GM18508 (cell line): Measurements from ENCODE around the gene CISTR.
"Not testable (repeated sequence)": the region's sequence is repeated elsewhere in the genome, so short reads cannot be mapped to it uniquely, and the experiment has no call there.

Source experiments
- ATAC-seq: cut with Tn5 transposase; IDR thresholded peaks from one replicate; pipeline ENCODE4 v1.9.1; 2021; ENCODE audit warnings: moderate number of reproducible peaks; ENCODE audit not compliant: insufficient read depth, unreplicated experiment

The CISTR gene

DNA sequence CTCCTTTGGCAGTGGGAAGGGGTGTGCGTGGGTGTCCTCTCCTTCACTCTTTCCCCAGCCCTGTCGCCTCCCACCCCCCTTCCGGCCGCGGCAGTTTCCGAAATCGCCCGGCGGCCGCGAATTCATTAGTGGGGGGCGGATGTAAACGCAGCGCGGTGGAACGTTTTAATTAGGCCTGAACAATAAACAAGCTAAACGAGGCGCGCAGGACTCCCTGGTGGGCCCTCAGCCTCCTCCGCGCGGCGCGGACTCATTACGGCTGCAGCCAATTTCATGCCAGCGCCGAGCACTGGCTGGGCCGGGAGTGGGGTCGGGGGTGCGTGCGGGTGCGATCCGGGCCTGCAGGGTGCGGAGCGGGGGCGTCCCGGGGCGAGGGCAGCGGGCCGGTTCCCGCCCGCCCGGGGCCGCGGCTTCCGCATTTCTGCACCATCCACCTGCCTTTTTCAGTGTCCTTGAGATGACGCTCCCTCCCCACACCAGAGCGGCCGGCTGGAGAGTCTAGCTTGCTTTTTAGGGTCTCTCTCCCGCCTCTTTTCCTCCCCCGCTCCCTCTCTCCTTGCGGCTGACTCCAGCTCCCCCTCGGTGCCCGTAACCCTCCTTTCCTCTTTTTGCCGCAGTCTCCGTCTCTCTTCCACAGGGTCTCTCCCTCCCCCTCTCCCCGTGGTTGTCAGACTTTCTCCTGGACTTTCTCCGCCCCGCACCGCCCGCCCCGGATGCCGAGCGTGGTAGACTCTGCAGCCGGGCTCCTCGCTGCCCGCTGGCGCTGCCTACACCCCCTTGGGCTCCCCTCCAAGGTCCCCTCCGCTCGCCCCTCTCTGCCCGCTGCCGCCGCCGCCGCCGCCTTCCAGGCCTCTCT lies at the start of gene CISTR:
TSS of gene CISTR (minus strand) at position 644 of the 856 bp plus-strand sequence.
- ATAC-seq, result no peak

DNA sequence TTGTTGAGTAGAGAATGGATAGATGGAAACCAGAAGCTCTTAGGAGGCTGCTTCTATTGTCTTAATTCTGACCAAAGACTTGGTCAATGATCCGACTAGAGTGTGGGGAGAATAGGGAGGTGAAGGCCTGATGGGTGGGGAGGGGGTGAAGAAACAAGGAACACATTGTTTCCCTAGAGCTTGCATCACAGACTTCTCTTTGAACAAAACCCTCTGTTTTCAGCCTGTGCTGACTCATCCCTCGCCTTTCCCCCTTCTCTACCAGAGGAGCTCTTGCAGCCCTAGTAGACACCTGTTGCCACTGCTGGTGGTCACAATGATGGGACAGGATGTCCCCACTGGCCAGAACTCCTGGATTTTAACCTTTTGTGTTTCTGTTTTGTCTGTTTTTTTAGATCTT lies 46.8 kb upstream of the CISTR start:
- ATAC-seq, result no peak

DNA sequence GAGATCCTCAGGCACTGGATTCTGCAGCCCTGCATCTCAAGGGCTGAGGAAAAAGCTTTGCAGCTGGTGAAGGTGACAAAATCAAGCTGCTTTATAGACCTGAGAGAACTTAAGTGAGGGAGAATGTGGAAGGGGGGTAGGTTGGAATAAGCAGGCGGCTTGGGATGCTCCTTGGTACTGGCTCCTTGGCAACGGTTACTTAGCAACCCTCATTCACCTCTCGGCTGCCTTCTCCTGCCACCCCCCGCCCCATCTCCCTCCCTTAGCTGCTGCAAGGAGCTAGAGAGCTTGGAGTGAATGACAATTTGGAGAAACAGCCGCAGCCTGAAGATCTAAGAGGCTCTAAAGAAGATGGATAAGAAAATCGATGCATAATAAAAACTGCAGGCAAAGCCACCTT lies 44.1 kb upstream of the CISTR start:
- no peak for ATAC-seq

DNA sequence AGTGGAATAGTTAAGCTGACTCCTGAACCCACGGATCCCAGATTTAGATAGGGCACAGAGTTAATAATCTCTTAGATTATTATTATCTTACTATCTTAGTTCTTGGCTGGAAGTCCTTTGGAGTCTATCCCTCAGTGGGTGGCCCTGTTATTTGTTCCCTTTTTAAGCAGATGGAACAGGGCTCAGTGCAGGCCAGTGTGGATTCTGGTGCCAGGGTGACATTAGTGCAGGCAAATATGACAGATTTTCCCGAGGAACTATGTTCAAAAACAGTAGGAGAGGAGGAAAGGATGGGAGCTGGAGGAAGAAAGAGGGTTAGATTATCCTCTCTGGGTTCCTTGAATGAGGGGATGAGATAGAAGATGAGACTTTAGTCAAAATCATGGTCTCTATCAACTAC lies 41.4 kb upstream of the CISTR start:
- no peak for ATAC-seq

DNA sequence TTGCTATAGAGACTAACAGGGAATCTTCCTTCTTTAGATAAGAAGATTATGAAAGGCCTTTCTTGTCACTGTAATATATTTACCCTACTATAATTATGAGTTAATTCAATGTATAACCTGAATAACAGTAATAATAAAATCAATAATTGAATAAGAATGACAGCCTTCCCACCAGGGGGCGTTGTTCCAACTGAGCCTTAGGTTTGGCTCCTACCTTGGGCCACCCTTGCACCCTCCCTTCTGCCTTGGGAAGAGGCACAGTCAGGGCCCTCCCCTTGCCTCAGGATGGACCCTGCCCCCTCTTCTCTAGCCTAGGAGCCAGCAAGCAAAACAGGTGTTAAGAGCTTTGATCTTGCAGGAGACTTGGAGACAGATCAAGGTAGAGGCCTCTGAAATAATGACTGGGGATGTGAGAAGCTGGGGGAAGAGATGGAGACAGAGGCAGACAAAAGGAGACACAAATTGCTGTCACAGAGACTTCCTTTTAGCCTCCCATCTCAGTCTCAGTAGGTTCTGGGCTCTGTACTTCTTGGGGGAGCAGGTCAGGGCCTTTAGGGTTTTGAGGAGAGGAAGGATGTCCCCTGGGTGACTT lies 40.1 kb upstream of the CISTR start:
- ATAC-seq, result no peak

DNA sequence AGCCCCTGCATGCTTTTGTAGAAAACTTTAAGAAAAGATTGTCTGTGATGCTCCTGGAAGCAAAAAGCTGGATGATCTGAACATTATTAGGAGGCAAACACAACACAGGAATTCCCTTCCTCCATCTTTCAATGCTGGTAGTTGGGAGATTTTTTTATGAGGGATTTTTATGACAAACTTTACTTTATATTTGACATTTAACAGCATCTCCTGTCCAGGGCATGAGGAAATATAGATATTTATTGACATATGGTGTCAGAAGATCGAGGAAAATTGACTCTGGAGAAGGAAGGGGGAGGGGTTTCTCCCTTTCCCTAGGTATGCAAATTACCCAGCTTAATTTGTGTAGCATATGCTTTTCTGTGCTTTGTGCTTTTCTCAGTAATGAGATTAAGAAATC lies 37.8 kb upstream of the CISTR start:
- ATAC-seq, result no peak

DNA sequence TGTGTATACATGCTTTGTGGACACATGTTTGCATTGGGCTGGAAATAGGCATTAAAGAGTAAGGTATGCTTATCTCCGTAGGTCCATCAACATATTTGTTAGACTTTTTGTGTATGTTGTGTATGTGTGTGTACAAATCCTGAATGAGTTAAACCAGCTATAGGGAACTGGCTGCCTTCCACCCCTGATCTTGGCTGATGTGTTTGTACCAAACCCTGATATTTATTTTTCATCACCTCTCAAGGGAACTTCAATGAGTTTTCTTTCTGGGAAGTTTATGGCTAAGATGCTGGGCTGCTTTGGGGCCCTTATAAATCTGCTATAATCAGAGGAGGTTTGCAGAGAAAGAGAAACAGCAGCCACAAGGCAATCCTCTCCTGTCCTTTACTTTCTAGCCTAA lies 37.1 kb upstream of the CISTR start:
- no peak for ATAC-seq

DNA sequence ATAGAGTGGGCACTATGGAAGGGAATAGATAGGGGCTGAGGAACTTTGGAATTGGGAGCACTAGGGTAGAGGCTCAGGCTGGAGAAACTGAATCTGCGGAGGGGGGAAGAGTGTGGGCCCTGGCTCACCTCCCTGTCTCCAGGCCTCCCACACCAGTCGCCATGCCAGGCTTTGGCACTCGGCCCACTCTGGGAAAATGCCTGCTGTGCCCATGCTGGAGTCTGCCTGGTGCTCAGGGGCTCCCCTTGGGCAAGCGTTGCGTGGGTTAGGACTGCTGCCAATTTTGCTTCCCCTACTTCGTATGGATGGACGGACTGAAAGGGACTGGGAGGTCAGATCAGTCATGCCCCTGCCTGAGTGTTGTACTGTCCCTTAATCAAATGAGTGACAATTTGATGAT lies 34.6 kb upstream of the CISTR start:
- no peak for ATAC-seq

DNA sequence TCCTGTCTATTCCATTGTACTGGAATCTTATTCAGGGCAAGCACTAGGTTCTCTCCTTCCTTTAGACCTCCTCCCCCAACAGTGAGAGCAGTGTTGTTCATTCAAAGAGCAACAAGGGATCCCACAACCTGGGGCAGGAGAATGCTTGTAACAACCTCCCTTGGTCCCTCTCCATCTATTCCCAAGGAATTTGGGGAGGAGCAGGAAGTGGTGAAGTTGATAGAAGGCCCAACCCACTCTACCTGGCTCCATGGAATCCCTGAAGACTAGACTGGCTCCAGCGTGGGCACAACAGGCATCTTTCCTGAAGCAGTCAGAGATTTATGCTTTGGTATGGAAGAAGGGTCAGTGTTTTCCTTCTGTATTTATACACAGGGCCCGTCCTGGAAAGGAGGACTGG lies 33.4 kb upstream of the CISTR start:
- no peak for ATAC-seq

DNA sequence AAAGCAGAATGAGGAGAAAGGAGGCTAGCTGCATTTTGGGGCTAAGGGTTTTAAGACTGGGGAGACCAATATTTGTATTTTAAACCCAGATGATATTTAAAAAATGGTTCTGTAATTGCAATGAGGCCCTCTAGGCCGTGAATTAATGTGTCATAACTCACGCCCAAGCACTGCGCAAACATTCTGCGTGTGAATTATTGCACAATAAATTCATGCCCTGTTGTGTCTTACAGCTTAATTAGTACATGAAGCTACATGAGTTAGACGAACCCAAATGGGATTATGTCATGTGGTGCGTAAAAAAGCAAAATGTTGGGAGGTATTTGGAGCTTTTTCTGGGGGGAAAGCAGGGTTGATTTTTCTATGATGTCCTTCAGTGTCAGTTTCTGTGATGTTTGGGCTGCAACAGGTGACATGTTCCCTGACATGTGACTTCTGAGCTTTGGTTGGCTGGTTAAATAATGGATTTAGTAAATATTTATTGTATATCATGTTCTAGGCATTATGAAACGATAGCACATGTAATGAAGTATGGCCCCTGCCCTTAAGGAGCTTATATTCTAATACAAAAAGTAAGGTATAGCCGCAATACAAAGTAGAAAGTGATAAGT lies 30.4 kb upstream of the CISTR start:
- ATAC-seq, result no peak

DNA sequence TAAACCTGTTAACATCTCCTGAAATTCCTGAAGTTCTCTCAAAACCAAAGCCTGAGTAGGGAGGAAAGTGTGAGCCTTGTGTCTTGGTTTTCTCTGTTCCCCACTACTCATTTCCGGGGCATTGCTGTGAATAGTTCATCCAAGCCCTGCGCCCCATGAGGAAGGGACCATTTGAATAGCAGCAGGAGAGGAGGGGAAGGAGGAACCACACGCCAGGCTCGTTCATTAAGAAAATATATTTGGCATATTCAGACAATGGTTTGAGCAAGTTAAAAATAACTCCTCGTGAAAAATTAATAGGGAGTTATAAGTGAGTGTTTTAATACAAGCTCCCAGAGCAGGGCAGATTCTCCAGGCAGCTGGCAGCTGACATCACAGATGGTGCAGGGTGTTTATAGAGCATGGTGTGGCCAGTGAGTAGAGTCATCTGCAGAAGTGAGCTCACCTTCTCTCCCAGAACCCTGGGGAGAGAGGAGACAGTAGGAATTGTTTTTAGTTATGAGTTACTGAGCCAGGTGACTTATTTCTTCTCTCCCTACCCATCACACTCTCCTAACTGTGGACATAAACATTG lies 29.5 kb upstream of the CISTR start:
- no peak for ATAC-seq

DNA sequence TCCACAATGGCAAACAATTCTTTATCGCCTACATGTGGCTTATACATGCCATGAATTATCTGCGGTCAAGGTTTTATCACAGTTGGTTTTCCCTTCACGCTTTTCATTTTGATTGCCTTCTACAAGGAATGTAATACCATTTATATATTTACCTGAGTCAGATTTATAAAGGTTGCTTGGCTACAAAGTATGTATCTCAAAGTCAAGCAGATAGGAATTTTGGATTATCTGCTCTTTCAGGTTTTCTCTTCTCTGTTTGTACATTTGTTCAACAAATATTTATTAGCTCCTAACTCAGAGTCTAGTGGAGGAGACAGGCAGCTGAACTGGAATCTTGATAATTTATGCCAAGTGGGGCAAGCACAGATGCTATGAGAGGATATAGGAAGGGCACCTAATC lies 28.5 kb upstream of the CISTR start:
- no peak for ATAC-seq

DNA sequence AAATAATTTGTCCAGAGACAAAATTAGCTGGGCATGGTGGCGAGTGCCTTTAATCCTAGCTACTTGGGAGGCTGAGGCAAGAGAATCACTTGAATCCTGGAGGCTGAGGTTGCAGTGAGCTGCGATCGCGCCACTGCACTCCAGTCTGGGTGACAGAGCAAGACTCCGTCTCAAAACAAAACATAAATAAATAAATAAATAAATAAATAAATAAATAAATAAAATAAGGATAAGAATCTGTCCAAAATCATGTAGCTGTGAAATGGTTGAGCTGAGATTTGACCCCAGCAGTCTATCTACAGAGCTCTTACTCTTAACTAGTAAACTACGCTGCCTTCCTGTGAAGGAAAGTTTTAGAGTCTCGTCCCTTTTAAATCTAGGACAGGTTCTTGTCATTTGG lies 27.9 kb upstream of the CISTR start:
- ATAC-seq, result not testable (repeated sequence)

DNA sequence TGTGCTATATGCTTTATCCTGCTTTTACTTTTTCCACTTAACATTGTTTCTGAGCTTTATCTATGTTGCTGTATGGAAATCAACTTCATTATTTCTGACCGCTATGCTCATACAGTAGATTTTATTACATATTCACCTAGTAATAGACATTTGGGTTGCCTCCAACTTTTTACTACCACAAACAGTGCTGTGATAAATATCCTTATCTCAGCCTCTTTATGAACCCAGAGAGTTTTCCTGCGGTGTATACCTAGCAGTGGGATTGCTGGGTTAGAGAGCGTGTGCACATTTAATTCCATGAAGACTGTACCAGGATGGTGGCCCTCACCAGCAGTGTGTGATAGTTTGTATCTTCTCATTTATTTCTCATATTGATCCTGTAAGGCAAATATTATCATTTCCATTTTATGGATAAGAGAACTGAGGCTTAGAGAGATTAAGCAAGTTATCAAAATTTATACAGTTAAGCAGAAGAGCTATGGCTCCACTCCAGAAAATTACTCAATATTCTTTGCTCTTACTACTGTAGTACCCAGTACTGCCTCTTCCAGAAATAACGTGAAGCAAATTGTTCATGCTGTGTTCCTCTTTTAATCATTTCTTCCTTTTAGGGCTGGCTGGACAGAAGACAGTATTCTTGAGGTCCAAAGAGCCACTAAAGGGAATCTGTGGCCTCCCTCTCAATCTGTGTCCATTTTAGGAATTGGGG lies 26.3 kb upstream of the CISTR start:
- no peak for ATAC-seq

DNA sequence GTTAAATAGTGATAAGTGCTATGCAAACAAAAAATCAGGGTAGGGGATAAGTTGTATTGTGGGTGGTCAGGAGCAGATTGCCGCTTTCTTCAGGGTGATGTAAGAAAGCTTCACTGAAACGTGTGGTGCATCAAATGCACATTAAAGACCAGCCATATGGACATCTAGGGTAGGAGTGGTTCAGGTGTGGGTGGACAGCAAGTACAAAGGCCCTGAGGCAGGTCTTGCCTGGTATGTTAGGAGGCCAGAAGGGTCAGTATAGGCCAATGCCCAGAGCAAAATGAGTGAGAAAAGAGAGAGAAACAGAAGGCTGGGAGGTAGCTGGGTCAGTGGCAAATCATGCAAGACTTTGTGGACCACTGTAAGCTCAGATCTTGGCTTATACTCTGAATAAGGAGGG lies 25.6 kb upstream of the CISTR start:
- no peak for ATAC-seq

DNA sequence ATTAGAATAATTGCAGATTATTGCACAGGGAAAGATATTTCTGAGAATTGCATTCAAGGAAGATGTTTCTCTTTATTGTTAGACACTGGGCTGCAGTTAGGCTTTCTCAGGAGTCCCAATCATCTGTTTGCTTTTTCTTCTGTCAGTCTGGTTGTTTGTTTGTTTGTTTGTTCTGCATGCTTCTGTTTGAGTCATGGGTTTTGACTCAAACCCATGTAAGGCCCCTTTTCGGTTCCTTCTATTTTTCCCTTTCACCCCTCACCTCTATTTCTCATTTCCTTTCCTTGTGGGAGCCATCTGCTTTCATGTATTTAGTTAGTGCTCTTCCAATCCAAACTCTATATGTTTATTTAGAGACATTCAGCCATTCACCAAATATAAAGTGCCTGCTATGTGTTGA lies 25.1 kb upstream of the CISTR start:
- no peak for ATAC-seq

DNA sequence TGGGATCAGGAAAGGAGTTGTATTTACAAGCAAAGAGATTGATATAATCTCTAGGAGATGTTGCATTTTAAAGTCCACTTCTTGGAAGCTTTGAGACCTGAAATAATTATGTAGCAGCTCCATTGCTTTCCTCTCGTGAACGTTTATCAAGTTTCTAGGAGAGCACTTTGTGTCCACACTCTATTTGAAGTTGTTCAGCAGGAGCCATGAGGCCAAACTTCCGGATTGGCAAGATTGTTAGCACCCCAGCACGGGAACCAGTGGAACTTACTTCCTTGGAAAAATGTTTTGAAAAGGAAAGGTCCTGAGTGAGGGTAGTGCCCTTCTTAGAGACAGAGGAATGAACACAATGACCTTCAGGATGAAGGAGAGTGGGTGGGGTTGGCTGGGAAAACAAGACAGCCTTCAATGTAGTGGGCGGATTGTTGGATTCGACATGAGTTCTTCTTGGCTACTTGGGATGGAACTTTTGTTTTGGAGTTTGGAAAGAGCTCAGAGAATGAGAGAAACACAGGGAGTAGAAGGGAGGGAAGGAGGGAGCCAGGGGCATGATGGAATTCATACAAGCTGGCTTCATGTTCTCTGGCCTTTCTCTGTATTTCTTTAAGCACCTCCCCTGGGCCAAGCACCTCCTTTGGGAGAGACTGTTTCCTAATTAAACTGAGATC lies 23.8 kb upstream of the CISTR start:
- no peak for ATAC-seq

DNA sequence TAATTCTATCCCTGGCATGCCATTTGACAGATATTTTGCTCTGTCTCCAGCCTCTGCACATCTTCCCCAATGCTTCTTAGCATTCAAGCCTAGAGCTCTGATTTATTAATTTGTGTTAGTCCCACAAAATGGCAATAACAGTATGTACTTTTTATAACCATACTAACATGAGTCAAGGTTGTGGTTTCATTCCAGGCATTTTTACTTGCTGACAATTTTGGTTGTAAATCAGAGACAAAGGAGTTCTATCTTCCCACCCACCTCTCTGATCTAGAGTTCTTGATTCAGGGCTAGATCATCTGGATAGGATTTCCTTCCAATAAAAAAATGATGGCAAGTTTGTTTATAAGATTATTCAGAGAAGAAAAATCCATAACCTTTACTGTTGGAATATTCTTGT lies 18.5 kb upstream of the CISTR start:
- no peak for ATAC-seq

DNA sequence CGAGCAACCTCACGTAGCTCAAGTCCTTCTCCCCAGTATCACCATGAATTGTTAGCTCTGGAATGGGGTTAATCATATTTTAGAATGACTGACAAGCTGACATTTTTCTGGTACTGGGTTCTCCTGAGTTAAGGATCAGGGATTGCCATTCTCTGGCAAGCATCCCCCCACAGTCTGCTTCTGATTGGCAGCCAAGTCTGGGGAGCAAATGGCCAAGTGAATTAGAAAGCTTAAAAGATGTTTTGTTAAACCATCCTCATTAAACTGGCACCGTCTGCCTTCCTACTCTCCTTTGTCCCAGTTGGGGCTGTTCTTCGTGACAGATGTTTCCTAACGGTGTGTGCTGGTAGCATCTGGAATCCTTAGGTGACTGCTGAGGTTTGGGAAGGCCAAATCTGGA lies 17.2 kb upstream of the CISTR start:
- no peak for ATAC-seq

DNA sequence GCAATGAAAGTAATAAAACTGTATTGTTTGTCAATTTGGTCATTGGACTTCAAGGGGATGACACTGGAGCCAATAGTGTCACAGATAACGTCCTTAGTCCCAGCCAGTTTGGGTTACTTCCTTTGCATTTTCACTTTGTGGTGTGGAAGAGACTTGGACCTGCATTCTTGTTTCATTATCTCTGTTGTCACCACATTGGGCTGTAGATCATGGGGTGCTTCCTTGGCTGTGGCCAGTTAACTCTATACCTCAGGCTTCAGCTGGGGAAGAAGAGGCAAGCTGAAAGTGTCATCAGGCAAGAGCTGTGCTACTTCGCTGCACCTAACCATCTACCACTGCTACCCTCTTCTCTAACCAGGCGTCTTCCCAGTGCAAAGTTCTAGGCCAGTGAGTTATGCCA lies 15.1 kb upstream of the CISTR start:
- no peak for ATAC-seq
